IPS-18a (cell line): ENCODE results near the gene GAS7.

Experiments used
- H3K27ac ChIP-seq: one replicate; pipeline ENCODE4 v1.5.1; 2013; ENCODE audit warnings: low read length
- H3K27me3 ChIP-seq: one replicate; pipeline ENCODE4 v1.6.1; 2013; ENCODE audit warnings: mild to moderate bottlenecking, low read length; ENCODE audit not compliant: control insufficient read depth, insufficient read depth
- H3K36me3 ChIP-seq: one replicate; pipeline ENCODE4 v1.6.1; 2013; ENCODE audit warnings: low read depth, low read length; ENCODE audit not compliant: control insufficient read depth
- H3K4me1 ChIP-seq: one replicate; pipeline ENCODE4 v1.6.1; 2013; ENCODE audit warnings: low read depth, low read length; ENCODE audit not compliant: control insufficient read depth
- H3K4me3 ChIP-seq: one replicate; pipeline ENCODE4 v1.5.1; 2013; ENCODE audit warnings: low read length
- H3K9ac ChIP-seq: one replicate; pipeline ENCODE4 v1.6.1; 2013; ENCODE audit warnings: mild to moderate bottlenecking, low read length, moderate library complexity
- H3K9me3 ChIP-seq: one replicate; pipeline ENCODE4 v1.6.1; 2013; ENCODE audit warnings: low read depth, low read length; ENCODE audit not compliant: control insufficient read depth

The GAS7 gene

DNA sequence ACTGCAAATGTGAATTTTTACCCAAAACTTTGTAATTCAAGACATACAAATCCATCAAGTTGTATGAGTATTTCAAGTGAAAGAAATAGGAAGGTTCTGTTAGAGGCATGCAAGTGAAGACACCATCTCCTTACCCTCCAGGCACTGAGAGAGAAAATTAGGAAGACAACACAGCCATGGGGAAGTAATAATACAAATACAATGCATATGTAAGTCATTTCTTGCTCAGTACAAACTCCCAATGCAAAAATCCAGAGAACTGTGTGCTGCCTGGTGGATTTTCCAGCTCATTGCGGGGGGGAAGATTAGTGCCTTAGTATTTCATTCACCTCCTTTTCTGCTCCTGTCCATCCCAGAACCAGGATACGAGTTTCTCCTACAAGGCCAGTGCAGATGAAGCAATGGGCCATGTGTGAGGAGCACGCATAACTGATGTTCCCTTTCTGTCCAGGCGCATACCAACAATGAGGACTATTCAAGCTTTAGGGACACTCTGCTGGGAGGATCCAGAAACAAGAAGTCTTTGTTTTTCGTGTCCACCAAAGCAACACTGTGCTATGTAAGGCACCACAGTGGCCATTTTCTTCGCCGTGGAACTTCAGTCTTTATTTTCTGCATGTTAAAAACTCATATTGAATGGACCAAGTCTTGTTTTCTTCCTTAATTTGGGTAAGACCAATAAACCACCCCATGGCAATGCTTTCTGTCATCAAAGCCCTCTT, 149.6 kb downstream of the GAS7 start:
- no peaks in the 10 kb centered on the region for H3K4me1 ChIP-seq
- H3K4me3 ChIP-seq, result no peak overlapping the region
- no peak overlapping the region for H3K9ac ChIP-seq

DNA sequence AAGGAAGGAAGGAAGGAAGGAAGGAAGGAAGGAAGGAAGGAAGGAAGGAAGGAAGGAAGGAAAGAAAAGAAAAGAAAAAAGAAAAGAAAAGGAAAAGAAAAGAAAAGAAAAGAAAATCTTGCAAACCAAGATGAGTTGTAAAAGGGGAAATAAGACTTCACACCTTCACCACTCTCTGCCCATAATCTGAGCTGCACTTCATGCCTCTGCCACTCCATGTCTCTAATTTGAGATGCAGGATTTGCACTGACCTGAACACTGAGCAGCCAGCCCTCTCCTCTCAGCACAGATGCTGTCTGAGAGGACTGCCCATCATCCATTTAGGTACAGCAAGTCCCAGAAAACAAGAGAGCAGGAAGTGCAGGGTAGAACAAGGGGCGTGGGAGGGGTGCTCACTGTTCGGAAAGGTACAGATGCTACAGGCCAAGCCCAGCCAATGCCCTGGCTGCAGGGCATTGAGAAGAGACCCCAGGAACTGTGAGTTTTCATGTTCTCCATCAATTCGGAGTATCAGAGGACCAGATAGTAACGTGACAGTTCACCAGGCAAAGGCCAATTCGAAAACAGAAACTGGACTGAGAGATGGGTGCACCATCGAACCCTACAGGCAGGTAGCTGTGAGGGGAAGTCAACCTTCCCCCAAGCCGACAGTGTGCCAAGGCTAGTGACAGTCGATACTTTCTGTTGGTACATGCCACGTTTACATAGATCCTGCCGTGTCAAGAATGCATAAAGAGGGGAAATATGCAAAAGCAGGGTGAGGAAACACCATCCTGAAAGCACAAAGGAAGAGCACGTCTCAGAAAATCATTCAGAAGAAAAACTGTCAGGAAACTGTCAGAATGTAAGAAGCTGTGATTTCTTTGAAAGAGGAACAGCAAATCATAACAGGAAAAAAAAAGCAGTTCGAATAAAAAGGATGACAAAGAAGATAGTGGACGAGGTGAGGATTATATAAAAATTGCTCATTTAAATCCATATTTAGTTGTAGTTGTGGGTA, 151.3 kb downstream of the GAS7 start:
- no peak overlapping the region for H3K27ac ChIP-seq
- no peaks in the 10 kb centered on the region for H3K4me1 ChIP-seq
- H3K9ac ChIP-seq, result no peak overlapping the region
- H3K36me3 ChIP-seq, result no peaks in the 10 kb centered on the region
- no peaks in the 10 kb centered on the region for H3K27me3 ChIP-seq
- no peaks in the 10 kb centered on the region for H3K9me3 ChIP-seq
- H3K4me3 ChIP-seq, result no peak overlapping the region

More for the DNA sequence above, 149.6 kb downstream of the GAS7 start:
- Histone ChIP-seq H3K27me3 (no peaks in the 10 kb centered on the region), H3K9me3 (no peaks in the 10 kb centered on the region), H3K36me3 (no peaks in the 10 kb centered on the region), H3K27ac (no peak overlapping the region)

DNA sequence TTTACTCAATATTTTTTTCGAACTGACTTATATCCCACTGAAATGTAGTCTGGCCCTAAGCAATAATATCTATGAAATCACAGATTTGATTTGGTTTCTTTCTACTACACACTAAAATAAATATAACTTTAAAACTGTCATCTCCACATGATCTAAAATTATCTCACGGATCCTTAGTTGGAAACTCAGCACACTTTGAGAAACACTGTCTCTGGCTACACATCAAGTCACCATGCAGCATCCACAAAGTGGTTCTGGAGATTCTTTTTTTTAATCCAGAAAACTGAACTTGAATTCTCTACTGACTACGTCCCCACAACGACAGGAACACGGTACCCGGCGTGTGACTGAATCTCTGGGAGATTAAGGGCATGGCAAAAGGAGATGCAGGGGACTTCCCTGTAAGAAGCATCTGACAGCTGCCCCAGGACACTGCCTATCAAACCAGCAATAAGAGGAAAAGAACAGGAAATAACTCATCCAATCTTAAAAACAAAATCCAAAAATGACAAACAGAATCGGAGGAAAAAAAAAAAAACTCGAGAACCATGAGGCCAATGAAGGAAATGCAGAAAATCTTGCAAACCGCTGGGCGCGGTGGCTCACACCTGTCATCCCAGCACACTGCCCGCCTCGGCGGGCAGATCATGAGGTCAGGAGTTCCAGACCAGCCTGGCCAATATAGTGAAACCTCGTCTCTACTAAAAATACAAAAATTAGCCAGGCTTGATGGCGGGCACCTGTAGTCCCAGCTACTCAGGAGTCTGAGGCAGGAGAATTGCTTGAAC, 152.3 kb downstream of the GAS7 start:
- no peaks in the 10 kb centered on the region for H3K9me3 ChIP-seq
- no peaks in the 10 kb centered on the region for H3K27me3 ChIP-seq
- no peaks in the 10 kb centered on the region for H3K4me1 ChIP-seq
- H3K27ac ChIP-seq, result no peak overlapping the region
- no peak overlapping the region for H3K4me3 ChIP-seq
- no peak overlapping the region for H3K9ac ChIP-seq
- H3K36me3 ChIP-seq, result no peaks in the 10 kb centered on the region

DNA sequence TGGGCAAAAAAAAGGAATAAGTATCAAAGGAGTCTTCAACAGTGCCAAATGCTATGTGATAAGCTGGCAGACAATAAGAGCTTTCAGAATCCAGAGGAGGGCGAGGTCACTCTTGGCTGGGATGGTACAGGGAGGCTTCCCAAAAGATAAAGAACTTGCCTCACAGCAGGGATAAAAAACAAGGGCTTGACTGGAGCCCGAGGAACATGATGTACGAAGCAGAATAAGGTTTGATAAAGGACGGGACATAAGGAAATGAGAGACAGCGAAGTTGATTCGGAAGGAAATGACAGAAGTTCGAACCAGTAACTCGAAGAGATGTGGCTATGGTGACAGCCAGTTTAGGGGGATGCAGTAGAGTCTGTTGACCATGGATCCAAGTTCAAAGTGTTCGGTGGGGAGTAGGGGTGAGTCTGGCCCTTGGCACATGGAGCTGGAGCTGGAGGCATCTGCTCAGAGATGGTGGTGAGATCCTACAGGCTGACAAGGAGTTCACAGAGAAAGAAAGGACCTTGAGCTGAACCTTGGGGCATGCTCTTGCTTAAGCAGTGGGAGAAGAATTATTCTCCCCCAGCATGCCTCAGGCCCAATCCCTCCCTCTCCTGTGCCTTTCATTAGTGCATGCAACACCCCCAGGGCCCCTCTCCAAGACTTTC, 155.7 kb downstream of the GAS7 start:
- Histone ChIP-seq H3K4me3 (no peak overlapping the region), H3K27ac (no peak overlapping the region), H3K4me1 (no peaks in the 10 kb centered on the region), H3K9me3 (no peaks in the 10 kb centered on the region), H3K9ac (no peak overlapping the region), H3K36me3 (no peaks in the 10 kb centered on the region), H3K27me3 (no peaks in the 10 kb centered on the region)

DNA sequence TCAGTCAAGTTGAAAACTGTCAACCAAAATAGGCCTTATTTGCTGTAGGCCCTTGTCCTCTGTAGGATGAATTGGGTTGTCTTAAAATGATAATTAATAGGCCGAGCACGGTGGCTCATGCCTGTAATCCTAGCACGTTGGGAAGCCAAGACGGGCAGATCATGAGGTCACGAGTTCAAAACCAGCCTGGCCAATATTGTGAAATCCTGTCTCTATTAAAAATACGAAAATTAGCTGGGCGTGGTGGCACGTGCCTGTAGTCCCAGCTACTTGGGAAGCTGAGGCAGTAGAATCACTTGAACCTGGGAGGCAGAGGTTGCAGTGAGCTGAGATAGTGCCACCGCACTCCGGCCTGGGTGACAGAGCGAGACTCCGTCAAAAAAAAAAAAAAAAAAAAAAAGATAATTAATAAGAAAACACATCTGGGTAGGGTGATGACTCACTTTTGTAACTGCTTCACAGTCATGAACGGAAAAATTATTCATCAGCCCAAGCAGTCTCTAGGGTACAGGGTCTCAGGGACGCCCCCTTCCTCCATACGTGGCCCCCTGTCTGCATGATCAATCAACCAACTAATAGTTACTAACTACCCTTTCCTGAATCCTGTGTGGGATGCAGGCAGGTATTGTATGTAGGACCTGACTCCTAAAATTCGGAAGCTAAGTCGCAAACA, 156.4 kb downstream of the GAS7 start:
- no peaks in the 10 kb centered on the region for H3K27me3 ChIP-seq
- no peaks in the 10 kb centered on the region for H3K9me3 ChIP-seq
- no peaks in the 10 kb centered on the region for H3K4me1 ChIP-seq
- H3K27ac ChIP-seq, result no peak overlapping the region
- no peaks in the 10 kb centered on the region for H3K36me3 ChIP-seq
- no peak overlapping the region for H3K4me3 ChIP-seq
- H3K9ac ChIP-seq, result no peak overlapping the region

DNA sequence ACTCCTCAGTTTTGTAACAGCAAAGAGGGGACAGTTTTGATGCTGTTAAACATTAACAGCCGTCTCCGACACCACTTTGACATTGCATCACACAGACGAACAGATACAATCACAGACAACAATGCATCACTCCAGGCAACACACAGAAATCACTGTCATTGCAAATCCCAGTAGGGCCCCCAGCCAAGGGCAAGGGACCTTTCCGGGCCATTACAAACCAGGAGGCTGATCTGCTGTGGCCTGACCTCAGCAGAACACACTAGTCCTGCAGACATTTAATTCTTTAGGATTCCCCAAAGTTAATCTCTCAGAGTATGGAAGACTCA, 157.2 kb downstream of the GAS7 start:
- Histone ChIP-seq H3K36me3 (no peaks in the 10 kb centered on the region), H3K27me3 (no peaks in the 10 kb centered on the region), H3K27ac (no peak overlapping the region), H3K4me1 (no peaks in the 10 kb centered on the region), H3K4me3 (no peak overlapping the region), H3K9ac (no peak overlapping the region), H3K9me3 (no peaks in the 10 kb centered on the region)

DNA sequence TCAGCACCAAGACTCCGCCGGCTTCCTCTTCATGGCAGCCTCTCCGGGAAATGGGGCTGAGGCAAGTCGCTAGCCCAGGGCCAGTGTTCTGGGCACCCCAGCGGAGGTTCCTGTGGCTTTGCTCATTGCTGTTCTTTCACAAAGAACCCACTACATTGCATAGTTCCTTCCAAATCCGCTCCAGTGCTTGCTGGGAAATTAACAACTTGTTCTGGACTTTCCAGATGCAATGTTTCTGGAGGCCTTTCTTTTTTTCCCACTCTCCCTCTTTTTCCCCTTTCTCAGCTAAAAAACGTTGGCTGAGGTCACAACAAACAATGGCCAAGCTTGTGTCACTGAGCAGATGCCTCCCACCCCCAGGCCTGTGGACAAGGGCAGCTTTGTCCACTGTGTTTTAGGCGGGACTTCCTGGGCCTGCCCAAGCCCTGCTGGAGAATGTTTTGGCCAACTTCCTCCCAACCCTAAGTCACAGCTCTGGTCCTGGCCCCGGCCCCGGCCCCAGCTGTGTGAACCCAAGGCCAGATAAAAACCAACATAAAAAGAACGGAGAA, 161.8 kb downstream of the GAS7 start:
- H3K4me3 ChIP-seq, result no peak overlapping the region
- H3K9me3 ChIP-seq, result no peaks in the 10 kb centered on the region
- H3K27me3 ChIP-seq, result no peaks in the 10 kb centered on the region
- H3K27ac ChIP-seq, result no peak overlapping the region
- no peak overlapping the region for H3K9ac ChIP-seq
- no peaks in the 10 kb centered on the region for H3K36me3 ChIP-seq
- H3K4me1 ChIP-seq, result peaks cover 9% of the 10 kb centered on the region

DNA sequence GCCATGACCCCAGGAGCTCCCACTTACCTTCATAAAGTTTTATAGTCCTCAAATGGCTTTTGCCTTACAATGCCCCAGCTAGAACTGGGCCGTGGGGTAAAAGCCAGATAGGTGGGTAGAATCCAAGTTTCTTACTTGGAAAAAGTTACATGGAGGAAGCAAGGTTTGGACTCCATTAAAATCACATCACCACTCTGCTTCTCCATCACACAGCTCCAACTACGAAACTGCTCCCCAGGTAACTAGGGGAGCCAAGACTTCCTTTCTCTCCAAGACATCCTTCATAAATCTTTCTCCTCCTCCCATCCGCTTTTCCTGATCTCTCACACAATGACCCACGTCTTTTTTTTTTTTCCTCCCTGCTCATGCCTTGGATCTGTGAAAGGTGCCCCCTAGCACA, 162.5 kb downstream of the GAS7 start:
- Histone ChIP-seq H3K4me3 (no peak overlapping the region), H3K4me1 (peaks cover 9% of the 10 kb centered on the region), H3K27ac (no peak overlapping the region), H3K36me3 (no peaks in the 10 kb centered on the region), H3K27me3 (no peaks in the 10 kb centered on the region), H3K9ac (no peak overlapping the region), H3K9me3 (no peaks in the 10 kb centered on the region)

DNA sequence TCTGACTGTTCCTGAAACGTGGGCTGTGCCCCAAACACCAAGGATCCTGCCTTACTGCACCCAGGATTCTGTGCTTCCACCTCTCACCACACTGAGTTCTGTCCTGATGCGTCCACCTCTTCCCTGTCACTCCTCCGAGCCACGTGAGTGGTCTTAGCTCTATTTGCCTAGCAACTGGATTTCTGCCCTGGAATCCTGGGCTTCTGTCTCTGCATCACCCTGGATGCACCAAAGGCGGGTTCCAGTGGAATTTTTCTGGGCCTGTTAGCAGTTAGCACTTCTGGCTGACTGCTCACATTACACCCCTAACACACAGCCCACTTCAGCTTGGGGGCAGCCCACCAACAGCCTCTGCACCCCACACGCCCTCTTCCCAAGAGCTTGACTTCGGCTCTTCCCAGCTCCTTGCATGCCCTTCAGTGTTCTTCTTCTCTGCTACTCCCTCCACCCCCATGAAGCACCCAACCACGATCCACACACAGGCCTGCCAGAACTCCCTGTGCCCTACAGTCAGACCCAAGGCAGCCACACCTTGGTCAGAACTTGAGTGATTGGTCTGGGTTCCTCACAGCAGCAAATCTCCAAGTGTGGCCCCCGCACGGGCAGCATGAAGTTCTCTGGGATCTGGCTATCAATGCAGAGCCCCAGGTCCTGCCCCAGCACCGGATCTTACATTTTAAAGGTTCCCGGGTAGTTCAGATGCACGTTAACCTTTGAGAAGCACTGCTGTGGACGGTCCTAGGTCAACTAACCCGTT, 163.5 kb downstream of the GAS7 start:
- no peak overlapping the region for H3K9ac ChIP-seq
- no peaks in the 10 kb centered on the region for H3K36me3 ChIP-seq
- H3K27me3 ChIP-seq, result no peaks in the 10 kb centered on the region
- H3K9me3 ChIP-seq, result no peaks in the 10 kb centered on the region
- H3K27ac ChIP-seq, result no peak overlapping the region
- no peak overlapping the region for H3K4me3 ChIP-seq
- peaks cover 9% of the 10 kb centered on the region for H3K4me1 ChIP-seq

DNA sequence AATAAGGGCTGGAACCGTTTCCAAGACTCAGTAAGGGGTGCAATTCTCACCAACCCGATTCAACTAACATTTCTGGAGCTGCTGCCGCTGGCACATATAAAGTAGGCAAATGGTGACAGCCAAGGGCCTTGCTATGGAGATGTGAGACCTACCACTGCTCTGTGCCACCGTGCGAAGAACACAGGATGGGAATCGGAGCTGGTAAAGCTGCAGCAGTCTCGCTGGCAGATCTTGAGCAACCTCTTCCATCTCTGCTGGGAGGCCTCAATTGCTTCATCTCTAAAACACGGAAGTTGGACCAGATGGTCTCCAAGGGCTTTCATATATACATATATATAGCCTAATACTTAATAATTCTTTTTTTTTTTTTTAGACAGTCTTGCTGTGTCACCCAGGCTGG, 164.4 kb downstream of the GAS7 start:
- H3K4me1 ChIP-seq, result peaks cover 9% of the 10 kb centered on the region
- no peak overlapping the region for H3K4me3 ChIP-seq

More for the DNA sequence above, 164.4 kb downstream of the GAS7 start:
- no peak overlapping the region for H3K9ac ChIP-seq
- H3K36me3 ChIP-seq, result no peaks in the 10 kb centered on the region
- H3K27me3 ChIP-seq, result no peaks in the 10 kb centered on the region
- no peak overlapping the region for H3K27ac ChIP-seq
- no peaks in the 10 kb centered on the region for H3K9me3 ChIP-seq
